Small intestine (tissue), 7 donors: ENCODE results near the gene OSGEP. TPM values are rescaled to one million over a fixed set of nuclear protein-coding genes. Genes with fewer than 3 reads are reported as not detected.
"Not testable (repeated sequence)": the region's sequence is repeated elsewhere in the genome, so short reads cannot be mapped to it uniquely, and the experiment has no call there.

Source experiments
- DNase-seq, 2 donors: peaks; one replicate each; pipeline versions ENCODE4 v3.0.0 to v3.0.0-alpha.2; 2013
- FAIRE-seq: peaks from 2 replicates; lab custom pipeline; 2012; peaks lifted over from hg19 to GRCh38; lab: Jason Lieb, UNC
- H3K27ac ChIP-seq, 3 donors: one replicate each; pipeline ENCODE4 v1.5.1; 2013; ENCODE audit warnings: low read length in 2 of 3, mild to moderate bottlenecking in 2 of 3, control low read depth in 1 of 3, inconsistent platforms in 1 of 3, low read depth in 1 of 3, moderate library complexity in 1 of 3
- H3K27me3 ChIP-seq, 3 donors: one replicate each; pipeline ENCODE4 v1.6.1; 2013; ENCODE audit warnings: low read length in 3 of 3, inconsistent platforms in 1 of 3; ENCODE audit not compliant: control insufficient read depth in 3 of 3, insufficient read depth in 3 of 3
- H3K36me3 ChIP-seq, 3 donors: one replicate each; pipeline ENCODE4 v1.6.1; 2013; ENCODE audit warnings: low read length in 3 of 3, inconsistent platforms in 1 of 3, low read depth in 1 of 3, mild to moderate bottlenecking in 1 of 3, moderate library complexity in 1 of 3; ENCODE audit not compliant: control insufficient read depth in 3 of 3, insufficient read depth in 2 of 3
- H3K4me1 ChIP-seq, 3 donors: one replicate each; pipeline ENCODE4 v1.6.1; 2013; ENCODE audit warnings: low read length in 2 of 3, inconsistent platforms in 1 of 3, low read depth in 1 of 3, mild to moderate bottlenecking in 1 of 3, moderate library complexity in 1 of 3; ENCODE audit not compliant: control insufficient read depth in 3 of 3, insufficient read depth in 2 of 3
- H3K4me3 ChIP-seq, 3 donors: one replicate each; pipeline ENCODE4 v1.5.1; 2013; ENCODE audit warnings: low read length in 3 of 3, control low read depth in 1 of 3, inconsistent platforms in 1 of 3, low read depth in 1 of 3, mild to moderate bottlenecking in 1 of 3, moderate library complexity in 1 of 3
- H3K9me3 ChIP-seq, 2 donors: one replicate each; pipeline ENCODE4 v1.6.1; 2013; ENCODE audit warnings: low read depth in 1 of 2, low read length in 1 of 2; ENCODE audit not compliant: control insufficient read depth in 2 of 2, insufficient read depth in 1 of 2
- WGBS, 3 donors: extraction: QIAGEN DNeasy Blood & Tissue Kit; methylation state at CpG; one replicate each; pipeline ENCODE4 v1.1.7; 2013; 5-methylcytosine and 5-hydroxymethylcytosine counted together
- polyA plus RNA-seq, 4 donors: library from polyadenylated mRNA; stranded (reverse) in 3 of 4; unstranded in 1 of 4; fragments of 200-250 nt in 3 of 4; fragments of 120-200 nt in 1 of 4; gene quantifications; one replicate each; pipeline versions ENCODE4 v1.2.1 to v1.2.3, GENCODE V29; 2013
- donor health status: healthy with polysubstance abuse.
- donor health status: control.
- donor health status: control.
- donor health status: Bipolar disorder and iron deficiency.
- donor health status: healthy.

OSGEP gene
- polyA plus RNA-seq, 4 donors, result 38.6 to 59.1 (median 45.8) TPM

- no peak for DNase-seq
- Histone ChIP-seq H3K36me3 (peaks cover 22 to 48% (median 25%) of the 10 kb centered on the region in 3 donors), H3K4me1 (peaks cover 0 to 5% (median 0%) of the 10 kb centered on the region in 3 donors), H3K4me3 (no peak overlapping the region), H3K27me3 (no peaks in the 10 kb centered on the region), H3K27ac (no peak overlapping the region), H3K9me3 (peaks cover 0 to 8% of the 10 kb centered on the region in 2 donors)
- WGBS, 3 donors, result 96 to 100% (median 97%) methylated on average over 5 of the region's 5 CpGs
- FAIRE-seq, result no peak
These were observed 7.7 kb downstream of the OSGEP start for GRCh38 chr14:20446889-20447288.

- not testable (repeated sequence) for FAIRE-seq, H3K27me3 ChIP-seq, H3K4me3 ChIP-seq, DNase-seq, H3K9me3 ChIP-seq
- Histone ChIP-seq H3K4me1 (peaks cover 0 to 11% (median 0%) of the 10 kb centered on the region in 3 donors), H3K36me3 (peaks cover 13 to 26% (median 15%) of the 10 kb centered on the region in 3 donors), H3K27ac (peak overlapping the region in 1 of 3 donors; percentile 32)
- 77 to 88% (median 82%) methylated on average over 2 of the region's 4 CpGs for WGBS, 3 donors
These were observed 11.0 kb downstream of the OSGEP start for GRCh38 chr14:20443650-20444049.

GRCh38 chr14:20441461-20441860, 13.2 kb downstream of the OSGEP start:
- no peak for FAIRE-seq

GRCh38 chr14:20440882-20441281, 13.7 kb downstream of the OSGEP start:
- Histone ChIP-seq H3K36me3 (peaks cover 0 to 5% (median 2%) of the 10 kb centered on the region in 3 donors), H3K4me3 (no peak overlapping the region), H3K27ac (no peak overlapping the region), H3K9me3 (peaks cover 0 to 8% of the 10 kb centered on the region in 2 donors), H3K4me1 (peaks cover 0 to 11% (median 0%) of the 10 kb centered on the region in 3 donors), H3K27me3 (peaks cover 0 to 2% (median 0%) of the 10 kb centered on the region in 3 donors)
- 66 to 86% (median 81%) methylated on average over 5 of the region's 5 CpGs for WGBS, 3 donors
- FAIRE-seq (no peak), DNase-seq (no peak)

More at GRCh38 chr14:20441461-20441860, 13.2 kb downstream of the OSGEP start:
- Histone ChIP-seq H3K4me3 (no peak overlapping the region), H3K27me3 (no peaks in the 10 kb centered on the region), H3K9me3 (peaks cover 0 to 8% of the 10 kb centered on the region in 2 donors), H3K36me3 (peaks cover 3 to 10% (median 7%) of the 10 kb centered on the region in 3 donors), H3K4me1 (peaks cover 0 to 11% (median 0%) of the 10 kb centered on the region in 3 donors), H3K27ac (no peak overlapping the region)
- 86 to 98% (median 93%) methylated on average over 2 of the region's 2 CpGs for WGBS, 3 donors
- no peak for DNase-seq

- Histone ChIP-seq H3K4me3 (no peak overlapping the region), H3K27ac (no peak overlapping the region), H3K9me3 (peaks cover 0 to 8% of the 10 kb centered on the region in 2 donors), H3K36me3 (peaks cover 0 to 2% (median 0%) of the 10 kb centered on the region in 3 donors), H3K4me1 (peaks cover 0 to 11% (median 0%) of the 10 kb centered on the region in 3 donors), H3K27me3 (peaks cover 0 to 6% (median 0%) of the 10 kb centered on the region in 3 donors)
- FAIRE-seq (no peak), DNase-seq (no peak)
- 86 to 88% (median 86%) methylated on average over 5 of the region's 5 CpGs for WGBS, 3 donors
These were observed 14.1 kb downstream of the OSGEP start for GRCh38 chr14:20440465-20440864.

GRCh38 chr14:20438664-20439063, 15.9 kb downstream of the OSGEP start:
- Histone ChIP-seq H3K4me3 (no peak overlapping the region), H3K4me1 (peaks cover 0 to 18% (median 0%) of the 10 kb centered on the region in 3 donors), H3K27me3 (peaks cover 0 to 14% (median 0%) of the 10 kb centered on the region in 3 donors), H3K9me3 (peaks cover 0 to 8% of the 10 kb centered on the region in 2 donors), H3K27ac (no peak overlapping the region), H3K36me3 (peaks cover 0 to 2% (median 0%) of the 10 kb centered on the region in 3 donors)
- DNase-seq (no peak), FAIRE-seq (no peak)
- 88 to 95% (median 92%) methylated on average over 7 of the region's 7 CpGs for WGBS, 3 donors

- FAIRE-seq (no peak), DNase-seq (no peak)
- Histone ChIP-seq H3K27ac (no peak overlapping the region), H3K4me3 (no peak overlapping the region), H3K9me3 (no peaks in the 10 kb centered on the region), H3K27me3 (peaks cover 0 to 14% (median 0%) of the 10 kb centered on the region in 3 donors), H3K4me1 (peaks cover 0 to 12% (median 0%) of the 10 kb centered on the region in 3 donors), H3K36me3 (no peaks in the 10 kb centered on the region)
- 95 to 96% (median 95%) methylated on average over 4 of the region's 4 CpGs for WGBS, 3 donors
These were observed 18.3 kb downstream of the OSGEP start for GRCh38 chr14:20436363-20436755.

GRCh38 chr14:20435582-20436362, 18.8 kb downstream of the OSGEP start, which contains the start of gene KLHL33:
TSS of gene KLHL33 (minus strand) at chr14:20436166. CDS start at chr14:20435811, 355 bp downstream.
- Histone ChIP-seq H3K9me3 (no peaks in the 10 kb centered on the region), H3K27me3 (peaks cover 0 to 14% (median 0%) of the 10 kb centered on the region in 3 donors), H3K36me3 (no peaks in the 10 kb centered on the region), H3K4me3 (peak within 1 kb of the TSS in 2 of 3 donors; percentile 1 to 31), H3K27ac (peak within 1 kb of the TSS in 1 of 3 donors; percentile 3), H3K4me1 (peaks cover 0 to 12% (median 0%) of the 10 kb centered on the region in 3 donors)
- DNase-seq (no peak), FAIRE-seq (no peak)
- 84% methylated on average over 17 of the region's 17 CpGs for WGBS, 3 donors
